GM12892 (cell line): ENCODE data around the gene SMIM5.

Experiments used
- POLR2AphosphoS5 ChIP-seq: IDR thresholded peaks from 2 replicates; pipeline ENCODE4 v1.6.1; 2011; ENCODE audit warnings: low read depth, low read length, control low read depth
- TAF1 ChIP-seq: IDR thresholded peaks from 2 replicates; pipeline ENCODE4 v1.6.1; 2011; ENCODE audit warnings: low read depth, mild to moderate bottlenecking, control low read depth, low read length, borderline replicate concordance

DNA sequence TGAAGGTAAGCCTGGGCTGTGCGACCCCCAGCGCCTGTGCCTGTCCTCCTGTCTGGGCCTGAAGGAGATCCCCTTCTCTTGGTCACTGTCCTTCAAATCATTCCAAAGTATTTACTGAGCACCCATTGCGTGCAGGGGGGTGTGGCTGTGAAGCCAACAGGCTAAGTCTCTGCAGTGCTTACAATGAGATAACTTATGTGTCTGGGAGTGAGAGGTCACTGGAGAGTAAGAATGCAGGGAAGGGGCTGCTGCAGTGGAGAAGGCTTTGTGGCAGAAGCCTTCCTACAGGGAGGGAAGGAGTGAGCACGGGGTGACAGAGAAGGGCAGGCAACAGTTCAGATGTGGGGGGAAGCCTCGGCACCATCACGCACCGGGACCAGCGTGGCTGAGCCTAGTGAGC is 11.2 kb upstream of the SMIM5 start:
- TF ChIP-seq TAF1 (no peak), POLR2AphosphoS5 (no peak)
